Neural progenitor cell (in vitro differentiated cells): Measurements from ENCODE around the gene OR4C6. TPM values are rescaled to one million over a fixed set of nuclear protein-coding genes. Genes with fewer than 3 reads are reported as not detected.

Experiments
- DNase-seq: peaks from one replicate; pipeline ENCODE4 v3.0.0-alpha.2; 2016; ENCODE audit warnings: low spot score
- H2AFZ ChIP-seq: fragments of 200-600 bp; sonication (generic); replicated peaks from 2 replicates; pipeline ENCODE4 v1.6.1; 2016; ENCODE audit warnings: antibody characterized with exemption
- H3F3A ChIP-seq: fragments of 200-600 bp; sonication (generic); 2 replicates; pipeline ENCODE4 v1.6.1; 2016; ENCODE audit warnings: antibody characterized with exemption, low read depth
- H3K27ac ChIP-seq: fragments of 200-600 bp; sonication (generic); 2 replicates; pipeline ENCODE4 v1.5.1; 2016; ENCODE audit warnings: mild to moderate bottlenecking
- H3K27me3 ChIP-seq: fragments of 200-600 bp; sonication (generic); 2 replicates; pipeline ENCODE4 v1.6.1; 2016; ENCODE audit warnings: mild to moderate bottlenecking, moderate library complexity
- H3K36me3 ChIP-seq: fragments of 200-600 bp; sonication (generic); 2 replicates; pipeline ENCODE4 v1.5.1; 2016
- H3K4me1 ChIP-seq: fragments of 200-600 bp; sonication (generic); 2 replicates; pipeline ENCODE4 v1.6.1; 2016; ENCODE audit warnings: mixed run types
- H3K4me2 ChIP-seq: fragments of 200-600 bp; sonication (generic); 2 replicates; pipeline ENCODE4 v1.6.1; 2016
- H3K4me3 ChIP-seq: fragments of 200-600 bp; sonication (generic); 2 replicates; pipeline ENCODE4 v1.5.1; 2016
- H3K79me2 ChIP-seq: fragments of 200-600 bp; sonication (generic); 2 replicates; pipeline ENCODE4 v1.6.1; 2016; ENCODE audit warnings: low read depth
- H3K9ac ChIP-seq: fragments of 200-600 bp; sonication (generic); 2 replicates; pipeline ENCODE4 v1.6.1; 2016
- H3K9me3 ChIP-seq: fragments of 200-600 bp; sonication (generic); 2 replicates; pipeline ENCODE4 v1.5.1; 2016; ENCODE audit warnings: low read depth
- H4K20me1 ChIP-seq: fragments of 200-600 bp; sonication (generic); 2 replicates; pipeline ENCODE4 v1.6.1; 2016; ENCODE audit warnings: low read depth
- H3K27ac Mint-ChIP-seq: 3 replicates; pipeline ENCODE4 v1.8.0; 2021; ENCODE audit warnings: mixed read lengths
- H3K27me3 Mint-ChIP-seq: 2 replicates; pipeline ENCODE4 v1.8.0; 2022; ENCODE audit warnings: low read depth, mild to moderate bottlenecking, inconsistent platforms, moderate library complexity, mixed read lengths; ENCODE audit not compliant: insufficient read depth
- H3K36me3 Mint-ChIP-seq: 3 replicates; pipeline ENCODE4 v1.8.0; 2021; ENCODE audit warnings: mixed read lengths
- H3K4me1 Mint-ChIP-seq: 3 replicates; pipeline ENCODE4 v1.8.0; 2021; ENCODE audit warnings: mixed read lengths
- H3K4me3 Mint-ChIP-seq: 3 replicates; pipeline ENCODE4 v1.8.0; 2021; ENCODE audit warnings: mild to moderate bottlenecking, moderate library complexity, mixed read lengths
- H3K9me3 Mint-ChIP-seq: 3 replicates; pipeline ENCODE4 v1.8.0; 2020; ENCODE audit warnings: mixed read lengths
- CTCF ChIP-seq: fragments of 200-600 bp; sonication (generic); IDR thresholded peaks from 2 replicates; pipeline ENCODE4 v1.5.1; 2017; ENCODE audit warnings: antibody characterized with exemption, mild to moderate bottlenecking
- EZH2 ChIP-seq: fragments of 200-600 bp; sonication (generic); IDR thresholded peaks from 2 replicates; pipeline ENCODE4 v1.6.1; 2017; ENCODE audit warnings: antibody characterized with exemption, mild to moderate bottlenecking, moderate library complexity
- EZH2phosphoT487 ChIP-seq: fragments of 200-600 bp; sonication (generic); IDR thresholded peaks from 2 replicates; pipeline ENCODE4 v1.6.1; 2017; ENCODE audit warnings: antibody characterized with exemption
- total RNA-seq: library from RNA; depleted of rRNA; stranded (reverse); fragments of >200 nt; gene quantifications from 2 replicates; pipeline ENCODE4 v1.2.3, GENCODE V29; 2015; ENCODE audit warnings: low replicate concordance

Gene OR4C6
- total RNA-seq, 1 donor from 2014 or later, result not detected

GRCh38 chr11:55697817-55698216, 35.8 kb downstream of the OR4C6 start:
- TF ChIP-seq CTCF (no peak), EZH2phosphoT487 (no peak), EZH2 (no peak)
- no peak overlapping the region for H2AFZ ChIP-seq
- H3K9me3 ChIP-seq, result peaks cover 32% of the 10 kb centered on the region
- no peaks in the 10 kb centered on the region for H3K79me2 ChIP-seq
- H3K4me1 Mint-ChIP-seq, result no peaks in the 10 kb centered on the region
- DNase-seq, result no peak
- no peaks in the 10 kb centered on the region for H3F3A ChIP-seq
- H3K36me3 Mint-ChIP-seq, result no peaks in the 10 kb centered on the region
- H3K4me3 ChIP-seq, result no peak overlapping the region
- no peaks in the 10 kb centered on the region for H3K27me3 ChIP-seq
- H3K27ac Mint-ChIP-seq, result no peak overlapping the region
- no peak overlapping the region for H3K4me3 Mint-ChIP-seq
- H3K27ac ChIP-seq, result no peak overlapping the region
- H3K27me3 Mint-ChIP-seq, result no peaks in the 10 kb centered on the region
- no peaks in the 10 kb centered on the region for H4K20me1 ChIP-seq
- H3K4me1 ChIP-seq, result no peaks in the 10 kb centered on the region
- H3K4me2 ChIP-seq, result no peak overlapping the region
- H3K36me3 ChIP-seq, result no peaks in the 10 kb centered on the region
- peaks cover 14% of the 10 kb centered on the region for H3K9me3 Mint-ChIP-seq
- no peak overlapping the region for H3K9ac ChIP-seq

GRCh38 chr11:55701429-55701828, 39.4 kb downstream of the OR4C6 start:
- Mint-ChIP-seq H3K4me3 (no peak overlapping the region), H3K9me3 (peaks cover 10% of the 10 kb centered on the region), H3K27me3 (no peaks in the 10 kb centered on the region), H3K27ac (no peak overlapping the region), H3K36me3 (no peaks in the 10 kb centered on the region), H3K4me1 (no peaks in the 10 kb centered on the region)
- no peak overlapping the region for H2AFZ ChIP-seq
- no peaks in the 10 kb centered on the region for H3F3A ChIP-seq
- TF ChIP-seq CTCF (no peak), EZH2 (no peak), EZH2phosphoT487 (no peak)
- H3K9ac ChIP-seq, result no peak overlapping the region
- H3K79me2 ChIP-seq, result no peaks in the 10 kb centered on the region
- H4K20me1 ChIP-seq, result no peaks in the 10 kb centered on the region
- H3K4me2 ChIP-seq, result no peak overlapping the region
- DNase-seq, result no peak
- H3K27ac ChIP-seq, result no peak overlapping the region
- H3K27me3 ChIP-seq, result no peaks in the 10 kb centered on the region
- no peaks in the 10 kb centered on the region for H3K4me1 ChIP-seq
- H3K9me3 ChIP-seq, result peaks cover 18% of the 10 kb centered on the region
- no peak overlapping the region for H3K4me3 ChIP-seq
- H3K36me3 ChIP-seq, result no peaks in the 10 kb centered on the region

- Mint-ChIP-seq H3K4me1 (no peaks in the 10 kb centered on the region), H3K27ac (no peak overlapping the region), H3K36me3 (no peaks in the 10 kb centered on the region), H3K4me3 (no peak overlapping the region), H3K27me3 (no peaks in the 10 kb centered on the region), H3K9me3 (peaks cover 11% of the 10 kb centered on the region)
- Histone ChIP-seq H3K9me3 (peaks cover 27% of the 10 kb centered on the region), H3K4me1 (no peaks in the 10 kb centered on the region), H3K27me3 (no peaks in the 10 kb centered on the region), H3K79me2 (no peaks in the 10 kb centered on the region), H3K27ac (no peak overlapping the region), H3F3A (no peaks in the 10 kb centered on the region), H4K20me1 (no peaks in the 10 kb centered on the region), H3K4me2 (no peak overlapping the region), H3K36me3 (no peaks in the 10 kb centered on the region), H3K9ac (no peak overlapping the region), H3K4me3 (no peak overlapping the region), H2AFZ (no peak overlapping the region)
- peak; percentile 9 for DNase-seq
- TF ChIP-seq CTCF, result peak; percentile 62
- no peak for TF ChIP-seq EZH2
Measured at GRCh38 chr11:55707029-55707428, 45.0 kb downstream of the OR4C6 start.
